Testis (tissue), 2 donors: ENCODE data around the gene FOXB1.

Source experiments
- CTCF ChIP-seq, 3 experiments: fragments of 450-650 bp in 2 of 3; fragments of 200-600 bp in 1 of 3; sonication (generic) in 1 of 3; IDR thresholded peaks; one replicate each; pipeline ENCODE4 v1.5.1; 2016 to 2019; ENCODE audit warnings: antibody characterized with exemption in 3 of 3, mild to moderate bottlenecking in 2 of 3, moderate library complexity in 1 of 3
- POLR2A ChIP-seq: fragments of 450-650 bp; IDR thresholded peaks from one replicate; pipeline ENCODE4 v1.6.1; 2017; ENCODE audit warnings: antibody characterized with exemption, mild to moderate bottlenecking, moderate library complexity

GRCh38 chr15:59991834-59992233 lies 12.3 kb upstream of the FOXB1 start:
- TF ChIP-seq POLR2A (no peak), CTCF (IDR thresholded peaks at IDR 0.05) (no peak)
